NCI-H128 (cell line): Measurements from ENCODE around the gene ZNF646.

Experiments
- DNase-seq: peaks from one replicate; lab custom pipeline; 2025; ENCODE audit not compliant: unreplicated experiment; lab: John Stamatoyannopoulos, UW

The ZNF646 gene

DNA sequence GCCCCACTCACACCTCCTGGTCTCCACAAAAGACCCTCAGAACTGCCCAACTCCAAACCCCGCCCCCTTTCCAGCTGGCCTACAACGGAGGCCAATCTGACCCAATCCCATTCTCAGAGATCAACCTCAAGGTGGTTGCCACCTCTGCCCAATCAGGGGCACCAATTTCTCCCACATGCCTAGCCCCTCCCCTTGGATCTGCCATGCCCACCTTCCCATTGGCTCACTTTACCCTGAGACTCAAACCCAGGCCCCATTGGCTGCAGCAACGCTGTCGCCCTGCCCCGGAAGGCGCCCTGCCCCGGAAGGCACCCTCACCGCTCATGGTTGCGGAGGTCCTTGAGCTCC, 10.8 kb upstream of the ZNF646 start:
- no peak for DNase-seq

DNA sequence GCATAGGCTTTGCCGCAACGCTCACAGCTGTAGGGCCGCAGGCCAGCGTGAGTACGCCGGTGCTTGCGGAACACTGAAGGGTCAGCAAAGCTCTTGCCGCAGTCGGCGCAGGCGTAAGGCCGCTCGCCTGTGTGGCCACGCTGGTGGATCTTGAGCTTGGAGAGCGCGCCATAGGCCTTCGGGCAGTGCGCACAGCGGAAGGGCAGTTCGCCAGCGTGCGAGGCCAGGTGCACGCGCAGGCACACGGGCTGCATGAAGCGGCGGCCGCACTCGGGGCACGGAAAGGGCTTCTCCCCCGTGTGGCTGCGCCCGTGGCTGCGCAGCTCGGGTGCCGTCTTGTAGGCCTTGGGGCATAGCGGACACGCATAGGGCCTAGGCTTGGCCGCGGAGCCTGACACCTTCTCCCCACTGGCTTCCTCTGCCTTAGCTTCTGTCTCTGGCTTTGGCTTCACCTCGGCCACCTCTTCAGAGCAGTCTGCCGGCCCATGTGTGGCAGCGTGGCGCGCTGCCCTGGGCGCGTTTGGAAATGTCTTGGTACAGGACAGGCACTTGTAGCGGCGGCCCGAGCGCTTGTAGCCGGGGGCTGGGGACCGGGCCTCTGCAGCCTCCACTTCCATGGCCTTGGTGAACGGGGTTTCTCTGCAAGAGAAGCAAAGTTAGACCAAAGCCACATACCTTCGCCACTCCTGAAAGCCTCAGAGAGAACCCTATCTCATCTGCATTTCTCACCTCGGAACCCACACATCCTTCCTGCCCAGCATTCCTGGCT, 10.2 kb upstream of the ZNF646 start:
- DNase-seq: no peak

DNA sequence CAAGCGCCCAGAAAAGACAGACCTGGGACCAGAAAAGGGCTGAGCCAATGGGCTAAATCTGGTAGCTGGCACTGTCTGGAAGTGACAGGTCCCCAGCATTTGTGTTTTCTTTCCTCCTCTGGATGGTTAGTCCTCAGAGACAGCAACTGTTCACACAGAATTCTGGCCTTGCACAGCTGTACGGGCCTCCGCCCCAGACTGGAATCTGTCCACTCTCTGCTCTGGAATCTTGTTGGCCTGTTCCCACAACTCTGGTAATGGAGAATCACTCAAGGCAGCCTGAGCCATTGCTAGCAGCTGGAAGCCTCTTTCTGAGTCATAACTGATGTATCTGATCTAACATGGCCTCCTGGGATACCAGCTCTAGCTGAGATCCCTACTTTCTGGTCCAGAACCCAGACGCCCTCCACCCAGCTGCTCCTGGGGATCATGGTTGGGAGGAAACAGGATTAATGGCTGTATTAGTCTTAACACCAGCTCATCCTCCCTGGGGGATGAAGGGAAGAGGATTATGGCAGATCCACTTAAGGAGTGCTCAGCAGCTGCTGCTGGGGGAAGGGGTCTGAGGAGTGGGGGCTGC, 9.2 kb upstream of the ZNF646 start:
- no peak for DNase-seq

DNA sequence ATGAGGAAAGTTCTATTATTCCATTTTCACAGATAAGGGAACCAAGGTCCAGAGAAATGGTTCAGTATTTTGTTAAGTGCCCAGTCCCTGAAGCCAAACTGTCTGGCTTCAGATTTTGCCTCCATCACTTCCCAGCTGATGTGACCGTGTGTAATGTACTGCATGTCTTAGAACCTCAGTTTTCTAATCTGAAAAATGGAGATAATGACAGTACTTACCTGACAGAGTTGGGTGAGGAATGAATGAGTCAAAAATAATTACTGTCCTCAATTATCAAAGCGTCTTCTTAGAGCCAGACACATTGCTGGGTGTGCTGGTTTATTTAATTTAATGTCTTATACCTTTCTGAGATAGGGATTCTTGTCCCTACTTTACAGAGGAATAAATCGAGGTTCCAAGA, 6.9 kb upstream of the ZNF646 start:
- DNase-seq: no peak

DNA sequence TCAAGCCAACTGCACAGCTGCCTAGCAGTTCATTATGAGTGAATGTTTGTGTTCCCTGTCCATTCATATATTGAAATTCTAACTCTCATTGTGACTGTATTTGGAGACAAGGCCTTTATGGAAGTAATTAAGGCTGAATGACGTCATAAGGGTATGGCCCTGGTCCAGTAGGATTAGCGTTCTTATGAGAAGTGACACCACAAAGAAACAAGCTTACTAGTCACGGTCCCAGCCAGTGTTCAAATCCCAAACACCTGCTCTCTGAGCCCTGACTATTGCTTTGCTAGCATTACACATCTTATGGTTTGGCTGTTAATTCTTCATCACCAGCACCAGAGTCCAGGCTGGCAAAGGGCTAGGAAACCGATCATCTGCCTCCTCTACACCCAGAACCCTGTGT, 2.4 kb upstream of the ZNF646 start:
- DNase-seq: no peak

DNA sequence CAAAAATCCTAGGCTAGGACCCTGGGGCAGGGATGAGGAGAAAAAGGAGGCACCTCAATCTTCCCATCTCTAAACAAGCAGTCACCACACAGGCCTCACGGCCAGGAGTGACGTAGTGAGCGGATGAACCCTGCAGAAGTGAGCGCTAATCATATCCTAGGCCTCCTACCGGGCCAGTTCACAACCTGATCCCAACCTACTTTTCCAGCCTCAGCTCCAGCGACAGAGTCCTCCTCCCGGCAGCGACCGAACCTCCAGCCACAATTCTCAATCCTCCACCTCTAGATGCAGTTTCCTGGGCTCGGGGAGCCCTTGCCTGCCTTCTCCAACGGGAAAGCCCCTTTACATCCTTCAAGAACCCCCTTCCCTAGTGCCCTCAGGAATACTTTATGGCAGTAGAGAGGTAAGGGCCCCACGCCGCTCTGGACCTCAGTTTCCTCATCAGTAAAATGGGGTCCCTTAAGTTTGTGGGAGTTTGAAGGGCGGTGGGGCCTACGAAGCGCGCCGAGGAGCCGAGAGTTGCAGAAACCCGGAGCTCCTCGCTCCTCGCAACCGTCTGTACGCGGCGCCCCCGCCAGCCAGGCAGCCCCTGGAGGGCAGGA, 1.6 kb upstream of the ZNF646 start:
- no peak for DNase-seq

DNA sequence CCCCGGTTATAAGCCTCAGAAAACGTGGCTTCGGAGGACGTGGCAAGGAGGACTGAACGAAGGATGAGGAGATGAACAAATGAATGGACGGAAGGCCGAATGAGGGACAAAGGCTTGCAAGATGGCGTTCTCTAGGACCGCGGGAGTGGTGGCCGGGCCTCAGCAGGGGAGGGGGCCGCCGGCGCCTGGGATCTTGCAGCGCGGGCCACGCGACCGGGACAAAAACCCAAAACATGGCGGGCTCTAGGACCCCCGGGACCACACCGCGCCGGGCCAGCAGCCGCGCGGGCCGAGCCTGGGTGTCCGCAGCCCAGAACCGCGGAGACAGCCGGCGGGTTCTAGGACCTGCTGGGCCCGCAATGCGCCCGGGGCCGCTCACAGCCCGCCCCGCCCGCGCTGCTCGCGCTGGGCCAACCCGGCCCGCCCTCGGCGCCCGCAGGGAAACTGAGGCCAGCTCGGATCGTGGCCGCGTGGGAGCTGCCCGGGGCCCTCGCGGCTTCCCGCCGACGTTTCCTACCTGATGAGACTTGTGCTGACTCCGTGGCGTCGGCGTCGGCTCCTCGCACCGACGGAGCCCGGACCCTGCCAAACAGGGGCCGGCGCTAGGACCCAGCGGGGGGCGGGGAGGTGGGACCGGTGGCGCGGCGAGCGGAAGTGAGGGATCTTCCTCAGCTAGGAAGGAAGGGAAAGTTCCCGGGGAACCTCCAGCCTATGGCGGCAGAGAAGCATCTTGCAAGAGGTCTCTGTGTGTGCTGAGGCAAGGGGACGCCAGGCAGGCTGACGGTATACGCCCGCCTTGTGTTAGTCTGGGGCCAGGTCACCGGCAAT, 866 bp upstream of the ZNF646 start:
- DNase-seq: peak; percentile 64

DNA sequence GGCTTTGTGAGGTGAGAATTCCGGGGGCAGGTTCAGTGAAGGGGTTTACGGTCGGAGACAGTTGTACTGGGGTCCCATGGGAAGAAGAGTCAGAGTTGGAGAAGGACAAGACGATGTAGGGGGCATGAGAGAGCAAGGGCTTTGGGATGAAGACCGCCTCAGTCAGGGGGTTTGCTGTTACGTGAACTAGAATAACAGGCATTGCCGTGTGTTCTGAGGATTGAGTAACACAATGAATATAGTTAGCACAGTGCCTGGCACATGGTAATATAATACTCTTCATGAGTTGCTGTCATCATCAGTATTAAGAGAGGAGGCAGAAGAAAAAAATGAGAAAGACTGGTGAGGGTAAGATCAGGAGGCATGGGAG, 577 bp downstream of the ZNF646 start:
- DNase-seq: no peak

DNA sequence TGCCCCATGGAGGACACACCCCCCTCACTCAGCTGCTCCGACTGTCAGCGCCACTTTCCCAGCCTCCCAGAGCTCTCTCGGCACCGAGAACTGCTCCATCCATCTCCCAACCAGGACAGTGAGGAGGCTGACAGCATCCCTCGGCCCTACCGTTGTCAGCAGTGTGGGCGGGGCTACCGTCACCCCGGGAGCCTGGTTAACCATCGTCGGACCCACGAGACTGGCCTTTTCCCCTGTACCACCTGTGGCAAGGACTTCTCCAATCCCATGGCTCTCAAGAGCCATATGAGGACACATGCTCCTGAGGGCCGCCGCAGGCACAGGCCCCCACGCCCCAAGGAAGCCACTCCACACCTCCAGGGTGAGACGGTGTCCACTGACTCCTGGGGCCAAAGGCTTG, 2.1 kb downstream of the ZNF646 start:
- no peak for DNase-seq

DNA sequence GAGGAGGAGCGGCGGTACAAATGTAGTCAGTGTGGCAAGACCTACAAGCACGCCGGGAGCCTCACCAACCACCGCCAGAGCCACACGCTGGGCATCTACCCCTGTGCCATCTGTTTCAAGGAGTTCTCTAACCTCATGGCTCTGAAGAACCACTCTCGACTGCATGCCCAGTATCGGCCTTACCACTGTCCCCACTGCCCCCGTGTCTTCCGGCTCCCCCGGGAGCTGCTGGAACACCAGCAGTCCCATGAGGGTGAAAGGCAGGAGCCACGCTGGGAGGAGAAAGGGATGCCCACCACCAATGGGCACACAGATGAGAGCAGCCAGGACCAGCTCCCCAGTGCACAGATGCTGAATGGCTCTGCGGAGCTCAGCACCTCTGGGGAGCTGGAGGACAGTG, 2.8 kb downstream of the ZNF646 start:
- DNase-seq: no peak

DNA sequence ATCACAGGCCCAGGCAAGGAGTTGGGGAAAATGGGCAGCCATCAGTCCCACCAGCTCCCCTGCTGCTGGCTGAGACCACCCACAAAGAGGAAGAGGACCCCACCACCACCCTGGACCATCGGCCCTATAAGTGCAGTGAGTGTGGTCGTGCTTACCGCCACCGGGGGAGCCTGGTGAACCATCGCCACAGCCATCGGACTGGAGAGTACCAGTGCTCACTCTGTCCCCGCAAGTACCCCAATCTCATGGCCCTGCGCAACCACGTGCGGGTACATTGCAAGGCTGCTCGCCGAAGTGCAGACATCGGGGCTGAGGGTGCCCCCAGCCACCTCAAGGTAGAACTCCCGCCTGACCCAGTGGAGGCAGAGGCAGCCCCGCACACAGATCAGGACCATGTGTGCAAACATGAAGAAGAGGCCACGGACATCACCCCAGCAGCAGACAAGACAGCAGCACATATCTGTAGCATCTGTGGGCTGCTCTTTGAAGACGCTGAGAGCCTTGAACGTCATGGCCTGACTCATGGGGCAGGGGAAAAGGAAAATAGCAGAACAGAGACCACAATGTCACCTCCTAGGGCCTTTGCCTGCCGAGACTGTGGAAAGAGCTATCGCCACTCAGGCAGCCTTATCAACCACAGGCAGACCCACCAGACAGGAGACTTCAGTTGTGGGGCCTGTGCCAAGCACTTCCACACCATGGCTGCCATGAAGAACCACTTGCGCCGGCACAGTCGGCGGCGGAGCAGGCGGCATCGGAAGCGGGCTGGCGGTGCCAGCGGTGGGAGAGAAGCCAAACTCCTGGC, 3.6 kb downstream of the ZNF646 start:
- no peak for DNase-seq

DNA sequence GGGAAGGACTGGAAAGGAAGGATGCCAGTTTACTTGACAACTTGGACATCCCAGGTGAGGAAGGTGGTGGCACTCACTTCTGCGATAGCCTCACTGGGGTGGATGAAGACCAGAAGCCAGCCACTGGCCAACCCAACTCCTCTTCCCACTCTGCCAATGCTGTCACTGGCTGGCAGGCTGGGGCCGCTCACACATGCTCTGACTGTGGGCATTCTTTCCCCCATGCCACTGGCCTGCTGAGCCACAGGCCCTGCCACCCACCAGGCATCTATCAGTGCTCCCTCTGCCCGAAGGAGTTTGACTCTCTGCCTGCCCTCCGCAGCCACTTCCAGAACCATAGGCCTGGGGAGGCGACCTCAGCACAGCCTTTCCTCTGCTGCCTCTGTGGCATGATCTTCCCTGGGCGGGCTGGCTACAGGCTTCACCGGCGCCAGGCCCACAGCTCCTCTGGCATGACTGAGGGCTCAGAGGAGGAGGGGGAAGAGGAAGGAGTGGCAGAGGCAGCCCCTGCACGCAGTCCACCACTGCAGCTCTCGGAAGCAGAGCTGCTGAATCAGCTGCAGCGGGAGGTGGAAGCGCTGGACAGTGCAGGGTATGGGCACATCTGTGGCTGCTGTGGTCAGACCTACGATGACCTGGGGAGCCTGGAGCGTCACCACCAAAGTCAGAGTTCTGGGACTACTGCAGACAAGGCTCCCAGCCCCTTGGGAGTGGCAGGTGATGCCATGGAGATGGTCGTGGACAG, 4.5 kb downstream of the ZNF646 start:
- DNase-seq: no peak

DNA sequence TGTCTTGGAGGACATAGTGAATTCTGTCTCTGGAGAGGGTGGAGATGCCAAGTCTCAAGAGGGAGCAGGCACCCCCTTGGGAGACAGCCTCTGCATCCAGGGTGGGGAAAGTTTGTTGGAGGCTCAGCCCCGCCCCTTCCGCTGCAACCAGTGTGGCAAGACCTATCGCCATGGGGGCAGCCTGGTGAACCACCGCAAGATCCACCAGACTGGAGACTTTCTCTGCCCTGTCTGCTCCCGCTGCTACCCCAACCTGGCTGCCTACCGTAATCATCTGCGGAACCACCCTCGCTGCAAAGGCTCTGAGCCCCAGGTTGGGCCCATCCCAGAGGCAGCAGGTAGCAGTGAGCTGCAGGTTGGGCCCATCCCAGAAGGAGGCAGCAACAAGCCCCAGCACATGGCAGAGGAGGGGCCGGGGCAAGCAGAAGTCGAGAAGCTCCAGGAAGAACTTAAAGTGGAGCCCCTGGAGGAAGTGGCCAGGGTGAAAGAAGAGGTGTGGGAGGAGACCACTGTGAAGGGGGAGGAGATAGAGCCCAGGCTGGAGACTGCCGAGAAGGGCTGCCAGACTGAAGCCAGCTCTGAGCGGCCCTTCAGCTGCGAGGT, 5.2 kb downstream of the ZNF646 start:
- no peak for DNase-seq

DNA sequence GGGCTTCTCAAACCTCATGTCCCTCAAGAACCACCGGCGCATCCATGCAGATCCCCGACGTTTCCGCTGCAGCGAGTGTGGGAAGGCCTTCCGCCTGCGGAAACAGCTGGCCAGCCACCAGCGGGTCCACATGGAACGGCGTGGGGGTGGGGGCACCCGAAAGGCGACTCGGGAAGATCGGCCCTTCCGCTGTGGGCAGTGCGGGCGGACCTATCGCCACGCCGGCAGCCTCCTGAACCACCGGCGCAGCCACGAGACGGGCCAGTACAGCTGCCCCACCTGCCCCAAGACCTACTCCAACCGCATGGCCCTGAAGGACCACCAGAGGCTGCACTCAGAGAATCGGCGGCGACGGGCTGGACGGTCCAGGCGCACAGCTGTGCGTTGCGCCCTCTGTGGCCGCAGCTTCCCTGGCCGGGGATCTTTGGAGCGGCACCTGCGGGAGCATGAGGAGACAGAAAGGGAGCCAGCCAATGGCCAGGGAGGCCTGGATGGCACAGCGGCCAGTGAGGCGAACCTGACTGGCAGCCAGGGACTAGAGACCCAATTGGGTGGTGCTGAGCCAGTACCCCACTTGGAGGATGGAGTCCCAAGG, 5.9 kb downstream of the ZNF646 start:
- no peak for DNase-seq

DNA sequence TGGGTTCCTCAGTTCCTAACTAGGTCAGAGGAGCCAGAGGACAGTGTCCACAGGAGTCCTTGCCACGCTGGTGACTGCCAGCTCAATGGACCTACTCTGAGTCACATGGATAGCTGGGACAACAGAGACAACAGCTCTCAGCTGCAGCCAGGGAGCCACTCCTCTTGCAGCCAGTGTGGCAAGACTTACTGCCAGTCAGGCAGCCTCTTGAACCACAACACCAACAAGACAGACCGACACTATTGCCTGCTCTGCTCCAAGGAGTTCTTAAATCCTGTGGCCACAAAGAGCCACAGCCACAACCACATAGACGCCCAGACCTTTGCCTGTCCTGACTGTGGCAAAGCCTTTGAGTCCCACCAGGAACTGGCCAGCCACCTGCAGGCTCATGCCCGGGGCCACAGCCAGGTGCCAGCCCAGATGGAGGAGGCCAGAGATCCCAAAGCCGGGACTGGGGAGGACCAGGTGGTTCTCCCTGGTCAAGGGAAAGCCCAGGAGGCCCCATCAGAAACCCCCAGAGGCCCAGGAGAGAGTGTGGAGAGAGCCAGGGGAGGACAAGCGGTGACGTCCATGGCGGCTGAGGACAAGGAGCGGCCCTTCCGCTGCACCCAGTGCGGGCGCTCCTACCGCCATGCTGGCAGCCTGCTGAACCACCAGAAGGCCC, 6.7 kb downstream of the ZNF646 start:
- DNase-seq: no peak

DNA sequence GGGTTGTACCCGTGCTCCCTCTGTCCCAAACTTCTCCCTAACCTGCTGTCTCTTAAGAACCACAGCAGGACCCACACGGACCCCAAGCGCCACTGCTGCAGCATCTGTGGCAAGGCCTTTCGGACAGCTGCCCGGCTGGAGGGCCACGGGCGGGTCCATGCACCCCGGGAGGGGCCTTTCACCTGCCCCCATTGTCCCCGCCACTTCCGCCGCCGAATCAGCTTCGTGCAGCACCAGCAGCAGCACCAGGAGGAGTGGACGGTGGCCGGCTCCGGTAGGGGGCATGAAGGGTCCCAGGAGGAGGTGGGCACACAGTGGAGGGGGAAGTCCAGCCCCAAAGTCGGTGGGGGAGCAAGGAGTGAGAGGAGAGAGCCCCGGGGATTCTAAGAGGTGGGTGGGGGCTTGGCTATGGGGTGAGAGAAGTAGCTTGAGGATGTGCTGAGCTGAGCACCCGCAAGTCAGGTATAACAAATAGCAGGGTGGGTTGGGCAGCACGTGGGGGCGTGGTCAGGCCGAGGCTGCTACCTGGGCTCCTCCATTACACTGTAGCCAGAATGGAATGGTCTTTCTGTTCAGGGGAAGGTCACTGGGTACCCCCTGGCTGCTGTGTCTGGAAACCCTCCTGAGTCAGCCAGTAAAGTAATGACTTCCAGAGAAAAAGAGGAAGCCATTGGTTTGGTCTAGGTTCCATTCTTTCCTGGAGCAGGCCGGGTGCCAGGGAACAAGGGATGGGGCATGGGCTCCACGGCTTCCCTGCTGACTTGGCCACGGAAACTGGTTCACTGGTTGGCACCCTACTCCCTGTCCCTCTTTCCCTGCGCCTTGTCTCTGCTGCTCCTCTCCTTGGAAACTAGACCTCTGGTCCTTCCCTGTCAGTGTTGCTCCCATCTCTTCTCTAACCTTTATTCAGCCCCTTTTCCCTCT, 7.5 kb downstream of the ZNF646 start:
- DNase-seq: no peak

DNA sequence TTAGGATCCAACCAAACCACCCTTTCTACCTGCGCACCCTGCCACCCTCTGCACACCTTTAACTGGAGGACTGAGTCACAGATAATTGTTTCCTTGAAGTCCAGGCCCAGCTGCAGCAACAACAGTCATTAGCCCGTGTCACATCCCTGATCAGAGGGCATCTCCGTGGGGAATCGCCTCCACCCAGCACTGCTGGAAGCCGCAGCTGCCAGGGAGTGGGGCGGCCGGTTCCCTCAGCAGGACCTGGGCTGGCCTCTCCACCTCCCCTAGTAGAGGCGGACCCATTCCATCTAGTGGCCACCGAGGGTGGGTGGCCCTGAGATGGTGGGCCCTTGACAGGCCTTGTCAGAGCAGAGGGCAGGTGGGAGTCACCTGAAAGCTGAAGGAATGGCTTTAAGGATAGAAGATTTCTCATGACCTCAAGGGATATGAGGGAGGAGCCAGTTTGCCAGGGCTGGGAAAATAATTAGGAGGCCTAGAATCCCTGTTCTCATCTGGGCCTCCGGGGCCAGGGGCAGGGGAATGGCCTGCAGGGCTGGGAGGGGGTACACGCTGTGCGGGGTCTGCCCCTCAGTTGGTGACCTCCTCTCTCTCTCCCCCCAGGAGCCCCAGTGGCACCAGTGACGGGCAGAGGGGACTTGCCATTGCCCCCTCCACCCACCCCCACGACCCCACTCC, 8.3 kb downstream of the ZNF646 start:
- no peak for DNase-seq
